Activated CD8-positive, alpha-beta memory T cell treated with anti-CD3 and anti-CD28 coated beads, Interleukin-2, amount 50 U/mL, for 24 hours (primary cell): ENCODE measurements around the gene VWC2L.

Experiments
- DNase-seq: peaks from one replicate; pipeline ENCODE4 v3.0.0-alpha.2; 2020; ENCODE audit errors: extremely low read depth

The VWC2L gene

DNA sequence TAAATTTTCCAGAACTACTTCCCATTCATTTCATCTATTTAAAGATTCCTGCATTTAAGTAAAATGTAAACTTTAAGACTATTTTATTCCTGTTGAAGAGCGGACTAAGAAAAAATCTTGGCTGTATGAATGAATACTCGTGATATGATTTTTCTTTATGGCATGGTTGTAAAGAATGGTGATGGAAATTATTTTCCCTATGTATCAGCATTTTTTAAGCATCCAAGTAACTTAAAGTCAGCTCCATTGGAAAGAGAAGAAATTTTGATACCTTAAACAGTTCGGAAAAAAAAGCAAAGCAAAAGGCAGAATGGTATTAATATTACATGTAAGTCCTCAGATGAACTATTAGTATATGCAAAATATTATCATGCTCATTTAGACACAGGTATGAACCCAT lies 58.9 kb downstream of the VWC2L start:
- DNase-seq, result no peak

DNA sequence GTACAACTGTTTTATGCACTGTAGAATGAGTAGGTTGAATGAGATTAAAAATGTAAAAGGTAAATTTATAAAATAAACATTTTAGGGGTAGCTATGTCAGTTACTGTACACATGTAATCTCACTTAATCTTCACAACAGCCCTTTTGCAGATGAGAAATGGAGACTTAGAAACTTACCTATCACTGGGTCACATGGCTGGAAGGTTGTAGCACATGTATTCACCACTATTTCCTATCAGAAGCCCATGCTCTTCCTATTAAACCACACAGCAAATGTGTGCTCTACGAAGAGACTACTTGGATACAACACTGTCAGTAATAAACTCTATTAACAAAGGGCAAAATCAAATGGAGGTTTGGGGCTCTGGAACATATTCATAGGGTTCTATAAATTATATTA lies 60.5 kb downstream of the VWC2L start:
- DNase-seq, result no peak

GRCh38 chr2:214471990-214472389 lies 61.1 kb downstream of the VWC2L start:
- no peak for DNase-seq

- DNase-seq, result no peak
Measured at GRCh38 chr2:214477305-214477704, 66.5 kb downstream of the VWC2L start.

- no peak for DNase-seq
Measured at GRCh38 chr2:214481204-214481603, 70.3 kb downstream of the VWC2L start.

DNA sequence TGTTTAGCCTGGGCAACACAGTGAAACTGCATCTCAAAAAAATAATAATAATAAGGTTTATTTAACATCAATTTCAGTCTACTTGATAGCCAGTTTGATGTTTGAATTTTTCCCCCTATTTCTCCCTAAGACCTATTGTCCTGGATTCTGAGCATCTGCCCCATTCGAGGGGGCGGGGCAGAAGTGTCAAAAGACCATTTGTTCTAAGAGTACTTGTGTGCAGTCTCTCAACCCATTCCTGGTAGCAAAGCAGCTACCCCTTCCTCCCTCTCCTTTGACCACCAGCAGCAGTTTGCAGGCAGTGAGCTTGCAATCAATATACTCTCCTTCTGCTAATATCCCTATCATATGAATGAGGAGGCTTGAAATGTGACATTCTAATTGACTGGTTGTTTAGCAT lies 71.9 kb downstream of the VWC2L start:
- no peak for DNase-seq

DNA sequence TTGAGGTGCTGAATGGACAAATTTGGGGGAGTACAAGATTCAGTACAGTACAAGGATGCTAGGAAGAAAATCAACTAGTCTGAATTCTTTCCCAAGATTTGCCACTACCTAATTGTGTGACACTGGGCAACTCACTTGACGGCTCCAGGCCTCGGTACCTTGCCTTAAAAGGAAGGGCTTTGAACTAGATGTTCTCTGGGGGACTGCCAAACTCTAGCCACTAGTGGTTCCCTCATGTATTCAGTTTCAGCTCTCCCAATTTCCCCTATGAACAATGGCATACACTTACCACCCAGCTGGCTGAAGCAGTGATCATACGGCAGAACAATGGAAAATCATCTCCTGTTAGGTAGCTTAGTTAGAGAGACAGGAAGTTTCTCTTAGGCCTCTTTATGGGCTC lies 73.4 kb downstream of the VWC2L start:
- DNase-seq, result no peak

DNA sequence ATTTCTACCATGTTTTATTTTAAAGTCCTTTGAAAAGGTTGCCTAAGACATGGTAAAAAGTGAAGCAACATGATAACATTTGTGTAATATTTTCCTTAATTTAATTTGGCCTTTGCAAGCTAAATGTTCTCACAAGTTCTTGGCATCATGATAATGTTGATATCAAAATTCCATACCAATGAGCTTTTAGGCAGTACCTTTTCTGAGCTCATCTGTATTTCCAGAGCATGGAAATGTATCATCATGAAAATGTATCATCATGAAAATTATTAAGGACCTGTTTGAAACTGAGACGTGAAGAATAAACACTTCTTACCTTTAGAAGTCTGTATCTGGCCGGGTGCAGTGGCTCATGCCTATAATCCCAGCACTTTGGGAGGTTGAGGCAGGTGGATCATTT lies 73.8 kb downstream of the VWC2L start:
- DNase-seq, result no peak

DNA sequence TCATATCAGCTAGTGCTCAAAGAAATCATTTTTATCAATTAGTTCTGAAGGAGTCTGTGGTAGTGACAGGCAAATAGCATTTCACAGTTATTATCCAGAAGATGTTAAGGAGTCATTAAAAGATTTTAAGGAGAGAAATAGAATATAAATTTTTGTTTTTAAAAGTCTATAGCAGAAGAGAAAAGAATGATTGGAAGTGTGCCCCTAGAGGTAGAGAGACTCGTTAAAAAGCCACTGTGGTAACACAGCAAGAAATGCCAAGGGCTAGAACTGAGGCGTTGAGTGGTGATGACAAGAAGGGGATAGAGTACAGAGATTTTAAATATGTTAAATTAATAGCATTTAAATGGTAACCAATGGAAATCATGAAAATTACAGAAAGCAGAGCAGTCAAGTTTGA lies 78.3 kb downstream of the VWC2L start:
- DNase-seq, result no peak

DNA sequence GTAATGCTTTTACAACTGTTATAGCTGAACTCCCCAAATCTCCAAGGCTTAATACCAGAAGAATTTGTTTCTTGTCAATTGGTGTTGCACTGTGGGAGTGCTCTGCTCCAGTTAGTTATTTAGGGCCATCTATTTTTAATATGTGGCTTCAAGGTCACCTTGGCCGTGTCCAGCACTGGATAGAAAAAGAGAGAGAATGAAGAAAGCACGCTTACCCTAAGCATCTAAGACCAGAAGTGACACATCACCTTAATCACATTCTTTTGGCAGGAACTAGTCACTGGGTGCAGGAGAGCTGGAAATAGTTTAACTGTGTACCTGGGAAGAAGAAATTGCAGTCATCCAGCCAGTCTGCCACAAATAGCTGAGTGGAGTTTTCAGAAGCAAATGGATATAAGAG lies 78.8 kb downstream of the VWC2L start:
- no peak for DNase-seq

- no peak for DNase-seq
Measured at GRCh38 chr2:214492152-214492551, 81.3 kb downstream of the VWC2L start.

DNA sequence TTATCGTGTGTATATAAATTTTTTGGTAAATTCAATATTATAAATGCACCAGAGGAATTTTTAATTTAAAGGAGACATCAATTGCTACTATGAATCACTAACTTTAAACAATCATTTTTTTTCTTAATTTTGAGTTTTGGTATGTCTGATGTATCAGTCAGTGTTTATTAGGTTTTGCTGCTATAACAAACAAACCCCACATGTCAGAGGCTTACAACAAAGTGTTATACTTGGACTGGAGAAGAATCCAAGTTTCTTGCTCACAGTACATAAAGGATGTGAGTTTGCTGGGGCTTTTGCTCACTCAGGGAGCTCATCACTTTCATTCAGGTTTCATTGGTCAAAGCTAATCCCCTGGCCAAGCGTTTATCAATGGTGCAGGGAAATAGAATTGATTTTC lies 81.8 kb downstream of the VWC2L start:
- no peak for DNase-seq

DNA sequence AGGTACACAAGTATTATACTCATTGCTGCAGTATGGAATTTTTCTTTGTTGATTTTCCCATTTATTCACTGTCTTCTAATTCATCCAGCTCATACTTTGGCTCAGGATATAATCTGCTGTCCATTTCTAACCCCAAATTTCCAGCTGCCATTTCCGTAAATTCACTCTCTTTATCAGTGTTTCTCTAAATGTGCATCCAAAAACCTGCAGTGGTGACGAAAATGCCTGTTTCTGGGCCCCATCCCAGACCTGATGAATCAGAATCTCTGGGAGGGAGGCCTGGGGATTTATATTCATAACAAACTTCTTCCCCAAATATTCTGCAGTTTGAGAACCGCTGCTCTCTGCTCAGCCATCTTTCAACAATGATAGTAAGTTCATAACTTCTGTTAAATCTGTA lies 86.6 kb downstream of the VWC2L start:
- DNase-seq, result no peak

GRCh38 chr2:214503568-214503967 lies 92.7 kb downstream of the VWC2L start:
- DNase-seq, result no peak

DNA sequence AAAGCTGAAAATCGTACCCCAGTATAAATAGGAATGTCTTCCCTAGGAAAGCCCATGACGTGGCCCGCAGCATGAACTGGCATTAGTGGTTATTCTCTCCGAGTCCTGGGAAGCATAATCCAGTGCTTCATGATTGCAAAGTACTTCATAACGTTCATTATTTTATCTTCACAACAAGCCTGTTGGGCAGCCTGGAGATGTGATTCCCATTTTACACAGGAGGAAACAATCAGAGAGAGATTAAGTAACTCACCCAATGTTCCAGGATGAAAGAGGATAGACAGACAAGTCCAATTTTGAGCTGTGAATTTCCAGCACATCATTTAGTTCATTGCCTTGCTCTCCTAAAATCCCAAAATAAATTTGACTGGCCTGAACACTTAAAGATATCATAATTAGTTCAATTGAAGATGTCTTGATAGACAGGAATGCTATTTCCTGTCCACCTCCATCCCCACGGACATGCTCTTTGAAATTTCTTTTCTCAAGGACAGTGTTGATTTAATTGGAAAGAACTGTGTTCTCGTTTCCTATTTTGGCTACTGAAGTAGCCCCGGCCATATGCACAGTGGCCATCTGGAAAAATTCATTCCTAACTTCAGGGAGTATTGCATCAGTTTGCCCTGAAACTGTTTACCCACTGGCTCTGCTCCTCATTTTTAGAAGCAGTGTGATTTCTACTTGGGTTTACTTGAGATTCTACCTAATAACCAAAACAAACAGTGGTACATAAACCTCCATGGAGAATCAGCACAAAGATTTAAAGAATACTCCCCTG lies 93.9 kb downstream of the VWC2L start:
- no peak for DNase-seq

GRCh38 chr2:214507032-214507431 lies 96.2 kb downstream of the VWC2L start:
- DNase-seq, result no peak

GRCh38 chr2:214514704-214515103 lies 103.8 kb downstream of the VWC2L start:
- DNase-seq, result no peak

- DNase-seq, result no peak
Measured at GRCh38 chr2:214515111-214515510, 104.3 kb downstream of the VWC2L start.

DNA sequence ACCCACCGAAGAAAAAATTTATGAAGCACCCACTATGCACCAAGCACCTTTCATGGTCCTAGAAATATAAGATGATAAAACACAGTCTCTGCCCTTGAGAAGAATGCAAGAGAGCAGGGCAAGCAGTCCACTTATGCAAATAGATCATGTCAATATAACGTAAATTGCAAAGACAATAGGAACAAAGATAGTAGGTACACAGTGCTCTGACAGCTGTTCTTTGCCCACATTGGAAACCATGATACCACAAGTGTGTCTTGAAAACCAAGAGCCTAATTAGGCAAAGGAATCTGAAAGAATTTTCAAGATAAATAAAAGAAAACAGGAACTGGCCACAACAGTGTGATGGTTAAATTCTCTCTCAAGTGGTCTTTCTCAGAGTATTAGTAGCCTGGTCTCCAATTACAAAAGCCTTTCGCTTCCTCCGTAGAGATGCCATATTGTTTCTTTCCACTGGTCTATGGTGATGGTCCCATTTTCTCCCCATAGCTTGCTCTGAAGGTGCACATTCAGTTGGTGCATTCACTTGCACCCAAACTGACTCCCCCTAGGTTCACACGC lies 108.5 kb downstream of the VWC2L start:
- DNase-seq, result no peak

- DNase-seq, result no peak
Measured at GRCh38 chr2:214529021-214529420, 118.2 kb downstream of the VWC2L start.

GRCh38 chr2:214529514-214529913 lies 118.7 kb downstream of the VWC2L start:
- no peak for DNase-seq

DNA sequence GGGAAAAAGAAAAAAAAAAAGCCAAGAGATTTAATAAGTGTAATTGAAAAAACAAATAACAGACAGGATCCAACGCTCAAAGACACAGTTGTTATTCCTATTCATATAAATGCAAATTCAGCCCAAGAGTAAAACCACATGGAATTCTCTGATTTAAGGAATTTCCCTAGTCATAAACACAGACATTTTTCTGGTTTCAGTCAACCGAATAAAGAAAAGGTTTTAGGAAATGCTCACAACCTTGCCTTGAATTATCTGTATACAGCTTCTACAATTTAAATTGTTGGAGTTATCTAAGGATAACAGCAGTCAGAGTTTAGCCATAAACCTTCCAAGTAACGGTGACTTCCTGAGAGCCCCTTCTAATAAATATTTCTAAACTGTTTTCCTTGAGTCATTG lies 122.7 kb downstream of the VWC2L start:
- no peak for DNase-seq

DNA sequence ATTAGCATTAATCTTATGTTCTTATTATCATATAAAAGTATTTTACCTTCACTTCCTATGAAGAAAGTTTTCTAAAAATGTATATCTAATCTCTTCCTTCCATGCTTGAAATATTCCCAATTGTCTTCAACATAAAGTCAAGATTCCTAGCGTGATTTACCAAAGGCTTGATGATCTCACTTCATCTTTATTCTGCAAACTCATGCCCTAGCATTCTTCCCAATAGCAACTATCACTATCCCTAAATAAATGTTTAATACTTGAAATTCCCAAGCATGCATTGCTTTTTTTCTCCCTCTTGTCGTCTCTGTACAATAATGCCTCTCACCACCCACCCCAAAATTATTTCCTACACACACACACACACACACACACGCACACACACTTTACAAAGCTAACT lies 125.8 kb downstream of the VWC2L start:
- DNase-seq, result no peak

DNA sequence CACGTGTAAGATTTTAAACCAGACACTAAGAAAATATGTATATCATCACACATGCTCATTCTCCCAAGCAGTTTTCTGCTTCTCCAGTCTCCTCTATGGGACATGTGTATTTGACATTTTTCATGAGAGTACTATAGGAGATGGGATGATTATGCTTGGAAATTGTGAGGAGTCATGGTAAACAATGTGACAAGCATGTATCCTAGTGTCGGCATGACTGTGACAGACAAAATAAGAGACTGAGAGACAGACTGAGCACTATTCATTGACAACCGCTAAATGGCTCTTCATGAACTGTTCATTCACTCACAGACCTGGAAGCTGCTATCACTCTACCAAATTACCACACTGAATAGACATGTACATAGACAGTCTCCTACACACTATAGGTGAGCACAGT lies 127.1 kb downstream of the VWC2L start:
- no peak for DNase-seq
